Psoas muscle (tissue), 8 donors: Measurements from ENCODE around the gene CAMK2B. TPM values are rescaled to one million over a fixed set of nuclear protein-coding genes. Genes with fewer than 3 reads are reported as not detected.

ENCODE experiments used
- ATAC-seq, 4 donors: fragments of 200-7000 bp; cut with Tn5 transposase; one replicate each; pipeline ENCODE4 v1.9.1; 2020; ENCODE audit warnings: moderate library complexity in 3 of 4, mild to moderate bottlenecking in 2 of 4
- DNase-seq, 2 donors: peaks; one replicate each; pipeline ENCODE4 v3.0.0-alpha.2; 2020
- H3K27ac ChIP-seq: fragments of 200-600 bp; one replicate; pipeline ENCODE4 v1.8.0; 2022
- H3K27me3 ChIP-seq, 3 donors: fragments of 200-600 bp in 1 of 3; one replicate each; pipeline versions ENCODE4 v1.6.1 to v1.8.0; 2013 to 2022; ENCODE audit warnings: low read length in 2 of 3, mild to moderate bottlenecking in 2 of 3, moderate library complexity in 1 of 3; ENCODE audit not compliant: insufficient read depth in 3 of 3
- H3K36me3 ChIP-seq, 2 donors: fragments of 200-600 bp in 1 of 2; one replicate each; pipeline versions ENCODE4 v1.6.1 to v1.8.0; 2013 to 2022; ENCODE audit warnings: low read depth in 1 of 2, mild to moderate bottlenecking in 1 of 2, moderate library complexity in 1 of 2; ENCODE audit not compliant: insufficient read depth in 1 of 2
- H3K4me1 ChIP-seq: fragments of 200-600 bp; one replicate; pipeline ENCODE4 v1.8.0; 2022
- H3K4me3 ChIP-seq: fragments of 200-600 bp; one replicate; pipeline ENCODE4 v1.8.0; 2022; ENCODE audit warnings: mild to moderate bottlenecking
- H3K9me3 ChIP-seq: fragments of 200-600 bp; one replicate; pipeline ENCODE4 v1.8.0; 2022
- CTCF ChIP-seq: fragments of 200-600 bp; IDR thresholded peaks from one replicate; pipeline ENCODE4 v1.8.0; 2022; ENCODE audit warnings: antibody characterized with exemption
- WGBS, 3 donors: extraction: QIAGEN DNeasy Blood & Tissue Kit; methylation state at CpG; one replicate each; pipeline versions ENCODE4 v1.1.6 to v1.1.7; 2013; 5-methylcytosine and 5-hydroxymethylcytosine counted together
- intact Hi-C, 2 donors: fragments of 100-400 bp; cut with DNase I; formaldehyde crosslinking; loops; one replicate each; pipeline versions ENCODE4 v1.11.0 to v1.14.2; 2022
- polyA plus RNA-seq, 3 donors: library from polyadenylated mRNA; stranded (reverse); fragments of 200-250 nt; gene quantifications; one replicate each; pipeline ENCODE4 v1.2.3, GENCODE V29; 2013
- total RNA-seq, 4 donors: library from RNA; stranded (reverse); fragmentation: NEBNext Ultra II Directional in 2 of 4; extraction: Animal tissue kit (Norgen Biotek cat#: 25700) in 2 of 4; gene quantifications; one replicate each; pipeline versions ENCODE4 v1.2.1 to v1.2.4, GENCODE V29; 2021 to 2023
- donor health status: healthy with polysubstance abuse.
- donor health status: DM: no; HTN: no; CAD: no; lungs with moderate emphysema.
- donor health status: Bipolar disorder and iron deficiency.
- donor health status: healthy.
- donor health status: DM: yes; HTN: yes; CAD: no.
- donor health status: DM: no; HTN: no; CAD: no.
- donor health status: DM: no; HTN: no; CAD: no.
- donor health status: DM: yes; HTN: yes; CAD: no.

The CAMK2B gene
- total and polyA plus RNA-seq, 7 donors: 14.5 to 81.4 (median 50.0) TPM

- TF ChIP-seq CTCF: no peak
- H3K27ac ChIP-seq: peak overlapping the region; percentile 95
- no peaks in the 10 kb centered on the region for H3K36me3 ChIP-seq
- ATAC-seq: no peak
- intact Hi-C loops: no loop called here
- WGBS, 3 donors: 87 to 88% (median 87%) methylated on average over 23 to 24 of the region's 24 CpGs
- peak; percentile 4 to 27 for DNase-seq
- H3K4me3 ChIP-seq: no peak overlapping the region
- no peaks in the 10 kb centered on the region for H3K9me3 ChIP-seq
- peaks cover 50% of the 10 kb centered on the region for H3K4me1 ChIP-seq
- no peaks in the 10 kb centered on the region for H3K27me3 ChIP-seq
Observed at GRCh38 chr7:44285561-44285960, 39.8 kb downstream of the CAMK2B start.

GRCh38 chr7:44284881-44285541, 40.4 kb downstream of the CAMK2B start:
- intact Hi-C loops: loop anchor here in 1 of 2 donors (5.0 kb wide), 1 partner anchor 37 kb away; no protein-coding TSS in a partner anchor
- WGBS, 3 donors: 86 to 92% (median 92%) methylated on average over 16 of the region's 16 CpGs
- no peaks in the 10 kb centered on the region for H3K27me3 ChIP-seq
- H3K4me3 ChIP-seq: no peak overlapping the region
- no peaks in the 10 kb centered on the region for H3K9me3 ChIP-seq
- TF ChIP-seq CTCF: no peak
- no peak for ATAC-seq
- peak; percentile 3 to 30 for DNase-seq
- H3K36me3 ChIP-seq: no peaks in the 10 kb centered on the region
- peak overlapping the region; percentile 95 for H3K27ac ChIP-seq
- peaks cover 55% of the 10 kb centered on the region for H3K4me1 ChIP-seq

- TF ChIP-seq CTCF: no peak
- peak; percentile 16 to 35 for DNase-seq
- no peak overlapping the region for H3K4me3 ChIP-seq
- intact Hi-C loops: loop anchor here in 1 of 2 donors (5.0 kb wide), 1 partner anchor 38 kb away; no protein-coding TSS in a partner anchor
- no peaks in the 10 kb centered on the region for H3K9me3 ChIP-seq
- ATAC-seq: no peak
- H3K27me3 ChIP-seq: no peaks in the 10 kb centered on the region
- WGBS, 3 donors: 57 to 67% (median 64%) methylated on average over 12 to 13 of the region's 13 CpGs
- H3K4me1 ChIP-seq: peaks cover 55% of the 10 kb centered on the region
- H3K36me3 ChIP-seq: no peaks in the 10 kb centered on the region
- peak overlapping the region; percentile 95 for H3K27ac ChIP-seq
Observed at GRCh38 chr7:44284216-44284615, 41.2 kb downstream of the CAMK2B start.

GRCh38 chr7:44283381-44284211, 41.8 kb downstream of the CAMK2B start:
- H3K27me3 ChIP-seq: no peaks in the 10 kb centered on the region
- intact Hi-C loops: loop anchor here in 1 of 2 donors (5.0 kb wide), 1 partner anchor 39 kb away; no protein-coding TSS in a partner anchor

More at GRCh38 chr7:44283381-44284211, 41.8 kb downstream of the CAMK2B start:
- WGBS, 3 donors: 44 to 52% (median 47%) methylated on average over 14 to 15 of the region's 15 CpGs
- Histone ChIP-seq H3K9me3 (no peaks in the 10 kb centered on the region), H3K27ac (peak overlapping the region; percentile 95), H3K36me3 (no peaks in the 10 kb centered on the region), H3K4me3 (no peak overlapping the region), H3K4me1 (peaks cover 55% of the 10 kb centered on the region)
- no peak for TF ChIP-seq CTCF
- DNase-seq (peak; percentile 65 to 89), ATAC-seq (peak; percentile 78 to 88 (median 80))
